HepG2 (cell line): ENCODE data around the gene GPC6. TPM values are rescaled to one million over a fixed set of nuclear protein-coding genes. Genes with fewer than 3 reads are reported as not detected.

ENCODE experiments used
- ATAC-seq: fragments of 200-7000 bp; cut with Tn5 transposase; 3 replicates; pipeline ENCODE4 v1.9.1; 2020; ENCODE audit warnings: mild to moderate bottlenecking, moderate library complexity
- BruUV-seq: library from RNA; stranded (reverse); fragments of 400-500 nt; replicated peaks from 2 replicates; lab custom pipeline; 2021; lab: Mats Ljungman, UMichigan
- CTCF ChIA-PET: fragments of 300-600 bp; formaldehyde crosslinking; extraction: SDS; loops from one replicate; lab custom pipeline; 2021; ENCODE audit warnings: low total read pairs, inconsistent platforms, low intra/inter-chr PET ratio; lab: Yijun Ruan, JAX
- POLR2A ChIA-PET: fragments of 350-600 bp; sonication (Branson Sonifier 250); formaldehyde crosslinking; loops from one replicate; lab custom pipeline; 2020; ENCODE audit warnings: antibody characterized with exemption, inconsistent platforms; lab: Yijun Ruan, JAX
- DNase-seq: peaks from one replicate; pipeline ENCODE4 v3.0.0-alpha.2; 2015; ENCODE audit warnings: low spot score
- FAIRE-seq: peaks from 3 replicates; lab custom pipeline; 2011; peaks lifted over from hg19 to GRCh38; lab: Jason Lieb, UNC
- H2AFZ ChIP-seq: one replicate; pipeline ENCODE4 v1.6.1; 2011; ENCODE audit warnings: low read length, inconsistent platforms
- H3K27ac ChIP-seq: fragments of 300-600 bp; 3 replicates; pipeline ENCODE4 v1.8.0; 2011; ENCODE audit warnings: mixed run types, mild to moderate bottlenecking, mixed read lengths, low read length, inconsistent platforms; ENCODE audit not compliant: insufficient read depth; ENCODE audit errors: extremely low read length
- H3K27me3 ChIP-seq, 2 experiments: fragments of 200-600 bp in 1 of 2; 2 replicates in 1 of 2; 3 replicates in 1 of 2; pipeline versions ENCODE4 v1.6.0 to v1.8.0; 2011; ENCODE audit warnings: low read length in 2 of 2, mild to moderate bottlenecking in 2 of 2, moderate library complexity in 2 of 2, inconsistent platforms in 1 of 2; ENCODE audit not compliant: insufficient read depth in 2 of 2, control insufficient read depth in 1 of 2
- H3K36me3 ChIP-seq, 2 experiments: fragments of 200-600 bp in 1 of 2; replicated peaks in 1 of 2; 2 replicates in 1 of 2; 3 replicates in 1 of 2; pipeline versions ENCODE4 v1.5.1 to v1.8.0; 2011; ENCODE audit warnings: low read length in 2 of 2, inconsistent platforms in 1 of 2; ENCODE audit not compliant: insufficient read depth in 2 of 2, control insufficient read depth in 1 of 2
- H3K4me1 ChIP-seq: 2 replicates; pipeline ENCODE4 v1.5.1; 2012; ENCODE audit warnings: low read length, inconsistent platforms; ENCODE audit not compliant: insufficient read depth
- H3K4me2 ChIP-seq: 2 replicates; pipeline ENCODE4 v1.6.0; 2011; ENCODE audit warnings: low read depth, low read length, inconsistent platforms
- H3K4me3 ChIP-seq, 3 experiments: fragments of 200-600 bp in 1 of 3; sonication (generic), shearing (Covaris generic) in 1 of 3; replicated peaks in 1 of 3; 2 replicates each; pipeline ENCODE4 v1.5.1; 2011 to 2016; ENCODE audit warnings: low read length in 3 of 3, inconsistent platforms in 2 of 3, low read depth in 2 of 3, mild to moderate bottlenecking in 2 of 3, control low read depth in 1 of 3, mixed read lengths in 1 of 3; ENCODE audit not compliant: insufficient read depth in 1 of 3
- H3K79me2 ChIP-seq: one replicate; pipeline ENCODE4 v1.6.1; 2011; ENCODE audit warnings: low read length, inconsistent platforms; ENCODE audit not compliant: insufficient read depth
- H3K9ac ChIP-seq: 2 replicates; pipeline ENCODE4 v1.6.0; 2011; ENCODE audit warnings: mild to moderate bottlenecking, low read depth, low read length, inconsistent platforms; ENCODE audit not compliant: insufficient read depth
- H3K9me3 ChIP-seq: 2 replicates; pipeline ENCODE4 v1.5.1; 2012; ENCODE audit warnings: mild to moderate bottlenecking, low read length
- H4K20me1 ChIP-seq: 2 replicates; pipeline ENCODE4 v1.6.0; 2011; ENCODE audit warnings: inconsistent platforms, mild to moderate bottlenecking, low read length, moderate library complexity; ENCODE audit not compliant: insufficient read depth
- DNMT3B ChIP-seq: conservative IDR thresholded peaks from 2 replicates; pipeline ENCODE4 v1.6.1; 2016; ENCODE audit warnings: missing biosample characterization, control low read depth
- EEA1 ChIP-seq: sonication (generic); formaldehyde crosslinking; IDR thresholded peaks from 2 replicates; pipeline ENCODE4 v1.5.1; 2020; ENCODE audit warnings: mild to moderate bottlenecking, missing genetic modification reagents, borderline replicate concordance
- FOSL2 ChIP-seq: sonication (generic); formaldehyde crosslinking; IDR thresholded peaks from 2 replicates; pipeline ENCODE4 v1.4.0; 2020; ENCODE audit warnings: missing genetic modification reagents
- MEF2D ChIP-seq: sonication (generic); formaldehyde crosslinking; IDR thresholded peaks from 2 replicates; pipeline ENCODE4 v1.5.1; 2020; ENCODE audit warnings: mild to moderate bottlenecking, missing genetic modification reagents
- SCMH1 ChIP-seq: sonication (generic); formaldehyde crosslinking; IDR thresholded peaks from 2 replicates; pipeline ENCODE4 v1.9.0; 2021; ENCODE audit warnings: missing genetic modification reagents, mild to moderate bottlenecking, borderline replicate concordance
- ZKSCAN1 ChIP-seq: fragments of 150-350 bp; IDR thresholded peaks from 2 replicates; pipeline ENCODE4 v1.6.1; 2014; ENCODE audit warnings: low read length
- ZNF234 ChIP-seq: sonication (generic); formaldehyde crosslinking; conservative IDR thresholded peaks from 2 replicates; pipeline ENCODE4 v1.5.1; 2020; ENCODE audit warnings: mild to moderate bottlenecking, missing genetic modification reagents
- ZNF3 ChIP-seq: IDR thresholded peaks from 2 replicates; pipeline ENCODE4 v1.7.0; 2017; ENCODE audit warnings: inconsistent platforms
- ZNF432 ChIP-seq: sonication (generic); formaldehyde crosslinking; IDR thresholded peaks from 2 replicates; pipeline ENCODE4 v1.5.0; 2020; ENCODE audit warnings: missing genetic modification reagents, mild to moderate bottlenecking, borderline replicate concordance
- ZNF607 ChIP-seq: sonication (generic); formaldehyde crosslinking; IDR thresholded peaks from 2 replicates; pipeline ENCODE4 v1.5.1; 2020; ENCODE audit warnings: missing genetic modification reagents, mild to moderate bottlenecking, borderline replicate concordance
- ZNF891 ChIP-seq: sonication (generic); formaldehyde crosslinking; IDR thresholded peaks from 2 replicates; pipeline ENCODE4 v1.5.0; 2020; ENCODE audit warnings: mild to moderate bottlenecking, missing genetic modification reagents
- ZSCAN20 ChIP-seq: sonication (generic); formaldehyde crosslinking; IDR thresholded peaks from 2 replicates; pipeline ENCODE4 v1.4.0; 2020; ENCODE audit warnings: missing genetic modification reagents, mild to moderate bottlenecking, borderline replicate concordance
- WGBS: methylation state at CpG from one replicate; pipeline ENCODE4 v1.1.6; 2017; ENCODE audit warnings: low lambda C conversion rate; 5-methylcytosine and 5-hydroxymethylcytosine counted together
- in situ Hi-C: cut with HindIII; loops from 2 replicates; pipeline ENCODE4 v1.10.0; 2017; ENCODE audit warnings: low pct_unique_long_range_greater_than_20kb; ENCODE audit not compliant: extremely low pct_ligation_motif_present
- intact Hi-C: fragments of 100-400 bp; cut with micrococcal nuclease; formaldehyde crosslinking; loops from one replicate; pipeline ENCODE4 v1.10.0; 2022; ENCODE audit not compliant: unreplicated experiment
- polyA plus RNA-seq, 8 experiments: library from polyadenylated mRNA; depleted of rRNA in 3 of 8; stranded (reverse) in 7 of 8; unstranded in 1 of 8; fragments of >200 nt; fragmentation: Illumina TruSeq in 4 of 8; extraction: Trizol in 4 of 8; gene quantifications; 2 replicates each; pipeline versions ENCODE4 v1.2.1 to v1.2.3, GENCODE V29; 2011 to 2016; ENCODE audit warnings: low read depth in 4 of 8, missing spikeins in 1 of 8, mixed read lengths in 1 of 8; ENCODE audit not compliant: insufficient read depth in 1 of 8
- total RNA-seq, 5 experiments: library from RNA; depleted of rRNA; stranded (reverse); fragments of >200 nt; fragmentation: Illumina TruSeq; extraction: Trizol; gene quantifications; 2 replicates each; pipeline ENCODE4 v1.2.3, GENCODE V29; 2016; ENCODE audit warnings: low read depth in 1 of 5
- TF ChIP-seq, protein P1 (sequence below): sonication (generic); formaldehyde crosslinking; conservative IDR thresholded peaks from 2 replicates; pipeline ENCODE4 v1.8.0; 2022; ENCODE audit warnings: missing genetic modification reagents
- TF ChIP-seq, protein P2 (sequence below): sonication (generic); formaldehyde crosslinking; IDR thresholded peaks from 2 replicates; pipeline ENCODE4 v1.4.0; 2020; ENCODE audit warnings: mild to moderate bottlenecking, missing genetic modification reagents
- TF ChIP-seq, protein P3 (sequence below): sonication (generic); formaldehyde crosslinking; IDR thresholded peaks from 2 replicates; pipeline ENCODE4 v1.5.1; 2020; ENCODE audit warnings: mild to moderate bottlenecking, missing genetic modification reagents, borderline replicate concordance

GPC6 gene
- total and polyA plus RNA-seq, 2 of the 13 experiments (the other 11 are each of a cell fraction or from before 2014, with no cell fraction given): 24.5 to 33.9 TPM

DNA sequence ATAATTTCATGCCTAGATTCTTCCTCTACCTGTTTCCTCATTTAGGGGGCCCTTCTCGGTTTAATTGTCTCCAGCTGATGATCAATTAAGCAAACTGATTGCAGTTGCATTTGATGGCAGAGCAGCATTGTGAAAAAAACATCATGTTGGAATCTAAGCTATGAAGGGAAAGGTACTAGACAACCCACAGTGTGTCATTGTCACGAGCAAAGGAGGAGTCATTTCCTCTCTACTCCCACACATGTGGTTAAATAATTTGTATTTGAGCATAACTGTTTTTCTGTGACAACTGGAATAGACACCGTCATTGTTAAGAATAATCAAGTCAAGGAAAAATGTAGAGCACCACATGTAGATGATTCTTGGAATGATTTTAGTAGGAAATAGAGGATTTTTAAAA is 1012.5 kb downstream of the GPC6 start:
- POLR2A ChIA-PET: no interaction called here
- TF ChIP-seq ZSCAN20 (CRISPR knock-in tag) (no peak), ZKSCAN1 (no peak), SCMH1 (CRISPR knock-in tag) (no peak), ZNF432 (CRISPR knock-in tag) (no peak), ZNF234 (no peak), ZNF607 (CRISPR knock-in tag) (no peak), MEF2D (no peak), ZNF891 (no peak), DNMT3B (CRISPR knock-in tag) (no peak), ZNF3 (CRISPR knock-in tag) (no peak), FOSL2 (CRISPR knock-in tag) (no peak), EEA1 (CRISPR knock-in tag) (no peak)
- TF ChIP-seq, protein P1, sequence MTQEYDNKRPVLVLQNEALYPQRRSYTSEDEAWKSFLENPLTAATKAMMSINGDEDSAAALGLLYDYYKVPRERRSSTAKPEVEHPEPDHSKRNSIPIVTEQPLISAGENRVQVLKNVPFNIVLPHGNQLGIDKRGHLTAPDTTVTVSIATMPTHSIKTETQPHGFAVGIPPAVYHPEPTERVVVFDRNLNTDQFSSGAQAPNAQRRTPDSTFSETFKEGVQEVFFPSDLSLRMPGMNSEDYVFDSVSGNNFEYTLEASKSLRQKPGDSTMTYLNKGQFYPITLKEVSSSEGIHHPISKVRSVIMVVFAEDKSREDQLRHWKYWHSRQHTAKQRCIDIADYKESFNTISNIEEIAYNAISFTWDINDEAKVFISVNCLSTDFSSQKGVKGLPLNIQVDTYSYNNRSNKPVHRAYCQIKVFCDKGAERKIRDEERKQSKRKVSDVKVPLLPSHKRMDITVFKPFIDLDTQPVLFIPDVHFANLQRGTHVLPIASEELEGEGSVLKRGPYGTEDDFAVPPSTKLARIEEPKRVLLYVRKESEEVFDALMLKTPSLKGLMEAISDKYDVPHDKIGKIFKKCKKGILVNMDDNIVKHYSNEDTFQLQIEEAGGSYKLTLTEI (CRISPR knock-in tag): no peak
- TF ChIP-seq, protein P2, sequence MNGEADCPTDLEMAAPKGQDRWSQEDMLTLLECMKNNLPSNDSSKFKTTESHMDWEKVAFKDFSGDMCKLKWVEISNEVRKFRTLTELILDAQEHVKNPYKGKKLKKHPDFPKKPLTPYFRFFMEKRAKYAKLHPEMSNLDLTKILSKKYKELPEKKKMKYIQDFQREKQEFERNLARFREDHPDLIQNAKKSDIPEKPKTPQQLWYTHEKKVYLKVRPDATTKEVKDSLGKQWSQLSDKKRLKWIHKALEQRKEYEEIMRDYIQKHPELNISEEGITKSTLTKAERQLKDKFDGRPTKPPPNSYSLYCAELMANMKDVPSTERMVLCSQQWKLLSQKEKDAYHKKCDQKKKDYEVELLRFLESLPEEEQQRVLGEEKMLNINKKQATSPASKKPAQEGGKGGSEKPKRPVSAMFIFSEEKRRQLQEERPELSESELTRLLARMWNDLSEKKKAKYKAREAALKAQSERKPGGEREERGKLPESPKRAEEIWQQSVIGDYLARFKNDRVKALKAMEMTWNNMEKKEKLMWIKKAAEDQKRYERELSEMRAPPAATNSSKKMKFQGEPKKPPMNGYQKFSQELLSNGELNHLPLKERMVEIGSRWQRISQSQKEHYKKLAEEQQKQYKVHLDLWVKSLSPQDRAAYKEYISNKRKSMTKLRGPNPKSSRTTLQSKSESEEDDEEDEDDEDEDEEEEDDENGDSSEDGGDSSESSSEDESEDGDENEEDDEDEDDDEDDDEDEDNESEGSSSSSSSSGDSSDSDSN: no peak
- TF ChIP-seq, protein P3, sequence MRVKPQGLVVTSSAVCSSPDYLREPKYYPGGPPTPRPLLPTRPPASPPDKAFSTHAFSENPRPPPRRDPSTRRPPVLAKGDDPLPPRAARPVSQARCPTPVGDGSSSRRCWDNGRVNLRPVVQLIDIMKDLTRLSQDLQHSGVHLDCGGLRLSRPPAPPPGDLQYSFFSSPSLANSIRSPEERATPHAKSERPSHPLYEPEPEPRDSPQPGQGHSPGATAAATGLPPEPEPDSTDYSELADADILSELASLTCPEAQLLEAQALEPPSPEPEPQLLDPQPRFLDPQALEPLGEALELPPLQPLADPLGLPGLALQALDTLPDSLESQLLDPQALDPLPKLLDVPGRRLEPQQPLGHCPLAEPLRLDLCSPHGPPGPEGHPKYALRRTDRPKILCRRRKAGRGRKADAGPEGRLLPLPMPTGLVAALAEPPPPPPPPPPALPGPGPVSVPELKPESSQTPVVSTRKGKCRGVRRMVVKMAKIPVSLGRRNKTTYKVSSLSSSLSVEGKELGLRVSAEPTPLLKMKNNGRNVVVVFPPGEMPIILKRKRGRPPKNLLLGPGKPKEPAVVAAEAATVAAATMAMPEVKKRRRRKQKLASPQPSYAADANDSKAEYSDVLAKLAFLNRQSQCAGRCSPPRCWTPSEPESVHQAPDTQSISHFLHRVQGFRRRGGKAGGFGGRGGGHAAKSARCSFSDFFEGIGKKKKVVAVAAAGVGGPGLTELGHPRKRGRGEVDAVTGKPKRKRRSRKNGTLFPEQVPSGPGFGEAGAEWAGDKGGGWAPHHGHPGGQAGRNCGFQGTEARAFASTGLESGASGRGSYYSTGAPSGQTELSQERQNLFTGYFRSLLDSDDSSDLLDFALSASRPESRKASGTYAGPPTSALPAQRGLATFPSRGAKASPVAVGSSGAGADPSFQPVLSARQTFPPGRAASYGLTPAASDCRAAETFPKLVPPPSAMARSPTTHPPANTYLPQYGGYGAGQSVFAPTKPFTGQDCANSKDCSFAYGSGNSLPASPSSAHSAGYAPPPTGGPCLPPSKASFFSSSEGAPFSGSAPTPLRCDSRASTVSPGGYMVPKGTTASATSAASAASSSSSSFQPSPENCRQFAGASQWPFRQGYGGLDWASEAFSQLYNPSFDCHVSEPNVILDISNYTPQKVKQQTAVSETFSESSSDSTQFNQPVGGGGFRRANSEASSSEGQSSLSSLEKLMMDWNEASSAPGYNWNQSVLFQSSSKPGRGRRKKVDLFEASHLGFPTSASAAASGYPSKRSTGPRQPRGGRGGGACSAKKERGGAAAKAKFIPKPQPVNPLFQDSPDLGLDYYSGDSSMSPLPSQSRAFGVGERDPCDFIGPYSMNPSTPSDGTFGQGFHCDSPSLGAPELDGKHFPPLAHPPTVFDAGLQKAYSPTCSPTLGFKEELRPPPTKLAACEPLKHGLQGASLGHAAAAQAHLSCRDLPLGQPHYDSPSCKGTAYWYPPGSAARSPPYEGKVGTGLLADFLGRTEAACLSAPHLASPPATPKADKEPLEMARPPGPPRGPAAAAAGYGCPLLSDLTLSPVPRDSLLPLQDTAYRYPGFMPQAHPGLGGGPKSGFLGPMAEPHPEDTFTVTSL (CRISPR knock-in tag): no peak
- Histone ChIP-seq H4K20me1 (no peaks in the 10 kb centered on the region), H3K36me3 (no peaks in the 10 kb centered on the region), H3K4me3 (no peak overlapping the region), H3K27me3 (no peaks in the 10 kb centered on the region), H3K27ac (no peak overlapping the region), H3K9ac (no peak overlapping the region), H3K9me3 (no peaks in the 10 kb centered on the region), H3K4me2 (no peak overlapping the region), H2AFZ (no peak overlapping the region), H3K4me1 (no peaks in the 10 kb centered on the region), H3K79me2 (no peaks in the 10 kb centered on the region)
- 92% methylated on average over 3 of the region's 3 CpGs for WGBS
- ATAC-seq (no peak), FAIRE-seq (no peak), DNase-seq (no peak)
- BruUV-seq: no TSS peak
- CTCF ChIA-PET: no interaction called here
- intact Hi-C loops (no loop called here), in situ Hi-C loops (no loop called here)
